NCI-H2227 treated with DMSO at 0.1 percent for 48 hours (cell line): ENCODE results near the gene FBXO24.
A peak's percentile ranks its signal among the peaks of the same experiment; 100 is the strongest.

Experiments used
- DNase-seq: peaks from one replicate; lab custom pipeline; 2025; lab: John Stamatoyannopoulos, UW

FBXO24 gene

DNA sequence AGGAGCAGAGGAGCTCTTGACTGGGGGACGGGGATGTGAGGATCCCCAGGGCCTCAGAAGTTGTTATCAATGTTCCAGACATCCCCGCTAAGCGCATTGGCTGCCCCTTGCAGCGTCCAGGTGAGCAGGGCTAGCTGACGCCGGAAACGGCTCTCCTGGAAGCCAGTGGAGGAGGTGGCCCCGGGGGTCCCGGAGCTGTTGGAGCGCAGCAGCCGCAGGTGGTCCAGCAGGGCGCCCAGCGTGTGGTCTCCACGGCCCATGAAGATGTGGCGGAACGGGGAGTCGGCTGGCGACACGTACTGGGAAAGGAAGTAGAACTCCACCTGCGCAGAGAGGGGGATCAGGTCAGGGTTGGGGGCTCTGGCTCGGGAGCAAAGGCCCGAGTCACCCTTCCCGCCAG, 34.7 kb downstream of the FBXO24 start:
- DNase-seq: no peak

DNA sequence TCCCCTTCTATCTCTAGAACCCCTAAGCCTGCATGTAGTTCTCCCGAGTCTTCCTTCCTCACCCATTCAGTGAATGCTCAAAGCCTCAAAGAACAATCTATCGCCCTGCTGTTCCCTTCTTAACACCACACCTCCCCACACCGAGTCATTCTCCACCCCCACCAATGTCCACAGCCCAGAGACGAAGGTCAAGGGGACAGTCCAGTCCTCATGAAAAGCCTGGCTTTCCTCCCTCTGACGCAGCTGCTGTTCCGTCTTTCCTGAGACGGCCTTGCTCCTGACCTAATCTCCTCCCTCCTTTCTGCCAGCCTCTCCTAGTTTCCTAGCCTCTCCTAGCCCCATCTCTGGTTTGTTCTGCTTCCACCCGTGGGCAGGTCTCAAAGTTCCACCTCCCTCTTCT, 35.4 kb downstream of the FBXO24 start:
- DNase-seq: no peak

DNA sequence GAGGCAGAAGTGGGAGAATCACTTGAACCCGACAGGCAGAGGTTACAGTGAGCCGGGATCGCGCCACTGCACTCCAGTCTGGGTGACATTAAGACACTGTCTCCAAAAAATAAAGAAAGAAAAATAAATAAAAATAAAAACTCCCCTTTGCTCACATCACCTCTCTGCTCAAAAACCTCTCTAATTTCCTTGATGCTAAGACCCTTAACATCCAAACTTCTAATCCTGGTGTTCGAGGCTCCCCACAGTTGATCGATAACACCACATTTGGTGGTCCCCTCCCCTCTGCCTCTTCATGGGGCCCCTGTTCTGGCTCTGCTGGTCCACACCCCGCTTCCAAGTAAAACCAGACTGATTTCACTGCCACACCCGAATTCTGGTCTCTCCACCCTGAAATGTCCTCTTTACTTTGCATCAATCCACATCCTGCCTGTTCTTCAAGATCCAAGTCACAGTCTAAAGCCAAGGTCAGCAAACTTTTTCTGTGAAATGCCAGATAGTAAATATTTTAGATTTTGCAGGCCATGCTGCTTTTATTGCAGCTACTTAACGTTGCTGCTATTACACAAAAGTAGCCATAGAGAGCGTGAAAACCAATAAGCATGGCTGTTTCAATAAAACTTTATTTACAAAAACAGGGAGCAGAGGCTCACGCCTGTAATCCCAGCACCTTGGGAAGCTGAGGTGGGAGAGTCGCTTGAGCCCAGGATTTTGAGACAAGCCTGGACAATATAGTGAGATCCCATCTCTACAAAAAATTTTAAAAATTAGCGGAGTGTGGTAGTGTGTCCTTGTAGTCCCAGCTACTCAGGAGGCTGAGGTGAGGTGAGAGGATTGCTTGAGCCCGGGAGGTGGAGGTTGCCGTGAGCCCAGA, 38.1 kb downstream of the FBXO24 start:
- DNase-seq: no peak

DNA sequence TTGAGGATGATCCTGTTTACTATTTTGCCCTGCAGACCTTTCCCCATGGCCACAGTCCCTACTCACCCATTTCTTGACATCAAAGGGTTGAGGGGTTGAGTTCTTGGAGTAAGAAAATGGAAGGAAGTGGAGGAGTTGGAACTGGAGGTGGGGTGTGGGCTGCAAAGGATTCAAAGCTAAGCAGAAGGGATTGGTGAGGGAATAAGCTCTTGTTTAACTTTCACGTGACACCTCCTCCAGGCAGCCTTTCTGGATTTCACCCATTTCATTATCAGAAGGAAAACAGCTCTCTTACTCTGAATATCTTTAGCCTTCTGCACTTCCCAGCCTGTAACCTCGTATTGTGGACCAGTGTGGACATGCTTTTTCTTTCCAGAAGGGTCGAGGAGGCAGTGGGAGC, 39.9 kb downstream of the FBXO24 start:
- DNase-seq: no peak

DNA sequence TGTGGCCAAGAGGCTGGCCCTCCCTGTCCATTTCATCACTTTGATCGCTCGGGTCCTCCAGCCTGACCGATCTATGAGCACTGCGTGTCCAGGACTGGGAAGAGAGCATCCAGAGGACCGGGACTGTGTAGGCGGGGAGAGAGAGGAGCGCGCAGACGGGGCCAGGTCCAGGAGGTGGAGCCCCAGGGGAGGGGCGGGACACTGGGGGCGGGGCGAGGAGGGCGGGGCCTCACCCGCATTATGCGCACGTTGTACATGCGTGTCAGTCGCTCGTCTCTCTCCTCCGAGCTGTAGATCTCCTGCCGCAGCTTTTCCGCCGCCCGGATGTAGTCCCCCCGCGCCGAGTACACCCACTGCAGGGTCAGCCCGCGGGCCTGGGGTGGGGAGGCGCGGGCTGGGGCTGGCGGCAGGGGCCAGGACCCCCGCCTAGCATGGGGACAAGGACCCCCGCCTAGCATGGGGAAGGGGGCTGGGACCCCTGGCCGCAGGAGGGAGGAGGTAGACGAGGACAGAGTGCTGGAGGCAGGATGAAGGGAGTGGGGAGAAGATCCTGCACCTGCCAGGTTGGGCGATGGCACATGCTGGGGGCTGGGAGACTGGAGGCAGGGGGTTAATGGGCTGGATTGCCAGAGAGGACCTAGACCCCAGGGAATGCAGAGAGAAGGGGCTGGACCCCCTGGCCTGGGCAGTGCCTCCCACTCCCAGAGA, 40.6 kb downstream of the FBXO24 start:
- DNase-seq: peak; percentile 90

DNA sequence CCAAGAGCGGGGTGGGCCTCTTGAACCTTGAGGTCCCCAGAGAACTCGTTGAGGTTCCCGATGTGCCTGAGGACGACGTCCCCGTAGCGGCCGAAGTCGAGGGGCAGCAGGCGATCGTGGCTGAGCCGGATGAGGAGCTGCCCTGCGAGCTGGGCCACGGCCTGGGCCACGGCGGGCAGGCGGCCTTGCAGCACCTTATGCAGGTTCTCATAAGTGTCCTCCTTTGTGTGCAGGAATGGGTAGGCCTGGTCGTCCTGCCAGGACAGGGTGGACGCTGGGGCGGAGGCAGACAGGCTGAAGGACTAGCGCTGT, 41.1 kb downstream of the FBXO24 start:
- no peak for DNase-seq

DNA sequence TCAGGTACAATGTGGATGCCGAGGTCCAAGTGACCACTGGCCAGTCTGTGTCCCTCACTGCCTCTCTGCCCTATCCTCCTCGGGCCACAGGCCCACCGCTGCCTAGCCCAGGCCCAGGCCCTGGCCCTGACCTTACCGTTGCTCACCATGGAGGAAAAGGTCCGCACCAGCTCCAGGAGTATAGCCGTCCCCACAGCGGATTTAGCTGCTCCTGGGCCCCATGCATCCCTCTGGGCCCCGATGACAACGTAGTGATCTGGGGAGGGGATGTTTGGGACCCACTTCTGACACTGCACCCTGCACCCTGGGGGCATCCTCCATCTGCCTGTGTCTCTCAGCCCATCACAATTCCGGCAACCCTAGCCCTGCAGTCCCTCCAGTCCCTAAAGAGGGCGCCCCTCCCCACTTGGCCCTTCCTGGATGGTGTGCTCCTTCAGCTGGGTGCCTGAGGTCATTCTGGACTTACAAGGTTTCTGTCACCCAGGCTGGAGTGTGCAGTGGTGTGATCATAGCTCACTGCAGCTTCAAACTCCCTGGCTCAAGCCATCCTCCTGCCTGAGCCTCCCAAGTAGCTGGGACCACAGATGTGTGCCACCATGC, 43.1 kb downstream of the FBXO24 start:
- DNase-seq: no peak

DNA sequence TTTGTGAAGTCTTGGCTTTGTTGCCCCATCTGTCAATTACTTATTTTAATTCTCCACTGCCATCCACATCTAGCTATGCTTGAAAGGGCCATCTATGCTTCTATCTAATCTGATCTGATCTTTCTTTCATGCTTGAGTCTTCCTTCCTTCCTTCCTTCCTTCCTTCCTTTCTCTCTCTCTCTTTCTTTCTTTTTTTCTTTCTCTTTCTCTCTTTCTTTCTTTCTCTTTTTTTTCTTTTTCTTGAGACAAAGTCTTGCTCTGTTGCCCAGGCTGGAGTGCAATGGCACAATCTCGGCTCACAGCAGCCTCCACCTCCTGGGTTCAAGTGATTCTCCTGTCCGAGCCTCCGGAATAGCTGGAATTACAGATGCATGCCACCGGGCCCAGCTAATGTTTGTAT, 43.9 kb downstream of the FBXO24 start:
- DNase-seq: no peak

DNA sequence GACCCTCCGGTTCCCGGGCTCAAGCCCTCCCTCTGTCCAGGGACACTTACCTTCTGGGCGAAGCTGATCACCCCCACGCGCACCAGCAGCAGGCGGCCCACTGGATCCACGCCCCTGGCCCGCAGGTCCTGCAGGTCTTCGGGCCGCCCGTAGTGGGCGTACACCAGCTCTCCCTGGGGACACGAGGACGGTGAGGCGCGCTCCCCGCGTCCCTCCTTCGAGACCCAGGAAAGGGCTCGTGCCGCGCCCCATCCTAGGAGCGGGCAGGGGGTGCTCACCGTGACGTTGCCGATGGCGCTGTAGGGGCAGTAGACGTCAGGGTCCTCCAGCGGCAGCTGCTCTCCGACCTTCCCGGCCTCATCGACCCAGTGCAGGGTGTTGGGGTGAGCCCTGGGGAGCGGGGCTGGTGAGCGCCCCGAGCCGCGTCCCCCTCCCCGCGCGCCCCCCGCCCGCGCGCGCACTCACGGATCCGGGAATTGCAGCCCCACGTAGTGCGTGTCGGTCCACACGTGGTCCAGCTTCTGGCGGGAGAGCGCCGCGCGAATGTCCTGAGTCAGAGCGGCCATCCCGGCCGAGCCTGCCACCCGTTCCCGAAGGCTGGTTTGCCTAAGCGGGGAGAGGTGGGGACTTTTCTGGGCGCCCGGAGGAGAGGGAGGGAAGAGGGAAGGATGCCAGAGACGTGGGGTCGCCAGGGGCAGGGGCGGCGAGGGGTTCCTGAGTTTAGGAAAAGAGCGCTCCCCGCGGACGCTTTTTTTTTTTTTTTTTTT, 47.0 kb downstream of the FBXO24 start:
- DNase-seq: no peak

DNA sequence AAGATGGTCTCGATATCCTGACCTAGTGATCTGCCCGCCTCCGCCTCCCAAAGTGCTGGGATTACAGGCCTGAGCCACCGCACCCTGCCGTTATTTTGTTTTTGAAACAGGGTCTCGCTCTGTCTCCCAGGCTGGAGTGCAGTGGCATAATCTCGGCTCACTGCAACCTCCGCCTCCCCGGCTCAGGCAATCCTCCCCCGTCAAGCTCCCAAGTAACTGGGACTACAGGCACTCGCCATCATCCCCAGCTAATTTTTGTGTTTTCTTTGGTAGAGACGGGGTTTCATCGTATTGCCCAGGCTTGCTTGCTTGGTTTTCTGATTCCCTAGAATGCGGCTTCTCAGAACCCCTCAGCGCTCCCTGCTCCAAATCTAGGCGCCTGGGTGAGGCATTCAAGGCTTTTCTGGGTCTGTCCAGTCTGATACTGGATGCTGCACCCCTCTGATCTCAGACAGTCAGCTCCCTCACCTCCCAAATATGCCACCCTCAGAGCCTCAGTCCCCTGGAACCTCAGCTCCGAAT, 53.9 kb downstream of the FBXO24 start:
- DNase-seq: no peak

DNA sequence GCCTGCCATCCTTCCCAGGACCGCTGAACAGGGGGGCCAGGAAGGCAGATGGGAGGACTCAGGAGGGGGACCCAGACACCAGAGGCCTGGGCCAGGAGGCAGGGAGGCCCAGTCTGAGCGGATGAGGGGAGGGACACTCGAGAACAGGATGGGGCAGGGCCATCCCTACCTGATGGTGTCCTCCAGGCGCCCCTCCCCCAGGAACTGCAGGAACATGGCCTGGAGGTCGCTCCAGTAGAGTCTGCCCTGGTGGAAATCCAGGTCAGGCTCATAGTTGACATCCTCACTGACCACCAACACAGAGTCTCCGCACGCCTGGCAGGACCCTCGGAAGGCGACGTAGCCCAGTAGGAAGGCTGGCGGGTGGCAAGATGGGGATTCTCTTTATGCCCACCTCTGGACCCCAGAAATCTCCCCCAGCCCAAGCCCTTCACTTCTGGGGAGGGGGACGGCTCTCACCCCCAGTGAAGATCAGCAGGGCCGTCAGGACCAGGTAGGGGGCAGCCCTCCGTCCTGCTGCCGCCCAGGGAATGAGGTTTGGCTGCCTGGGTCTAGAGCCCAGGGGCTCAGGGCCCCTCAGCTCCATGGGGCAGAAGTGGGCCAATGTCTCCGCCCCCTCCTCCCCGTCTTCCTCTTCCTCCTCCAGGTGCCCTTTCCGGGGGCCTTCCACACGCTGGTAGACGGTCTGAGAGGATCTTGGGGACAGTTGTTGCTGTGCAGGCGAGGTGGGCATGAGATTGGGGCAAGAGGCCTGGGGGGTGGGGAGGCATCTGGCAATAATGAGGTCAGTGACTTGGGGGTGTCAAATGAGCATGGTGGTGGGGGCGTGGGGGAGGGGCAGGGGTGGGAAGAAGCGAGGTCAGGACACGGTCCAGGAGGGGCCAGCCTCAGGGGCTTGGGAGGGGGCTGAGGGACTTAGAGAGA, 54.7 kb downstream of the FBXO24 start:
- DNase-seq: no peak

DNA sequence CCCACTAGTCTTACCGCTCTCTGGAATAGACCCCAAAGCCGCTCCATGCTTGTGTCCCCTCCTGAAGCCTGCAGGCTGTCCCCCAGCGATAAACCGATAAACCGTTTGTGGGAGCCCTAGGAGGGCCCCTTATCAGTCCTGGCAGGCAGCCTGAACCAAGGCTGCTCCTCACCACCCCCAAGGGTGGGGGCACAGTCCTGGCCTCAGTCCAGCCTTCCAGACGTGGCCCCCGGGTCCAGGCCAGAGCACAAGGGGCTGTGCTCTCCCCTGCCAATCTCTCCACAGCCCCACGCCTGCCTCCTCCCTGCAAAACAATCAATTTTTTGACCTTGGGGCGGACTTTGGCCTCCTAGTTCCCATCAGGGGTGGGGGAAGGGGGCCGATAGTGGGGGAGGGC, 55.3 kb downstream of the FBXO24 start, which contains the start of gene TFR2:
Gene TFR2 (minus strand): TSS at position 90 of the 397 bp plus-strand sequence. CDS start 43 bp downstream, at position 47.
- DNase-seq: no peak

DNA sequence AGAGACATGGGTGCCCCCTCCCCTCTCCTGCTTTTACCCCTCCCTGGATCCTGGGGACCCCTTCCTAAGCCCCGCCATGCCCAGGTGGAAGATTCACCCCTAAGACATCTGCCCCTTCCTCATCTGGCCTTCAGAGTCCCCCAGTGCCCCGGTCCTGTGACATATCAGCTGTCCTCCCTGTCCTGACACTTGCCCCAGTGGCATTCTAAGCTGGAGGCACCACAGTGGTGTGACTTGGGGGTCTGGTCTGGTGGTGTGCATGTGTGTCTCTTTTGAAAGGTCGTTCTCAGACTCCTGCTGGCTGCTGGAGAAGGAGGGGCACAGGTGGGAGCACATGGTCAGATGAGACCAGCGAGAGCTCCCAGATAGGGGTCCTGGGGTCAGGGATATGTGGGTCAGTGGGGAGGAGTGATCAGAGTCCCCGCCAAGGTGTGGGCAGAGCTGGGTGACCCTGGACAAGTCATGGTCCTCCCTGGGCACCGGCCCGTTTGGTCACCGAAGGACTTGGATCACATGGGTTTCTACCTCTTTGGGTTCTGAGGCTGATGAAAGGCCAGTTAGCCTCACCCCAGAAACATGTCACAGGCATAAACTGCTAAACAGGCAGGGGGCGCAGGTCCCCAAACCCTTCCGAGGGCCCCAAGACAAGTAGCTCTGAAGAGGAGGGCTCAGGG, 55.9 kb downstream of the FBXO24 start:
- DNase-seq: no peak

DNA sequence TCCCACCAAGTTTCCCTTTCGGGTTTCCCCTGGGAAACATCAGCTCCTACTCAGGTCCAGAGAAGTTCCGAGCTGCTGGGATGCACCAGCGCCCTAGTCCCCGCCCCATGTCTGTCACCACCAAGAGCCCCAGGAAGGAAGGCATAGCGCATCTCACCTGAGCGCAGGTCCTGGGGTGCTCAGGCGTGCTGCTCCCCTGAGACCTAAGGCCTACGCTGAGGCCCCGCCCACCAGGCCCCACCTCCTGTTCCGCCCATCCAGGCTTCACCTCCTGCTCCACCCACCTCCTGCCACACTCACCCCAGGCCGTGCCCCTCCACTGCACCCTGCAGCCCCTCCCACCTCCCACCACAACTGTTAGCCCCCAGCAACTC, 56.4 kb downstream of the FBXO24 start:
- no peak for DNase-seq

DNA sequence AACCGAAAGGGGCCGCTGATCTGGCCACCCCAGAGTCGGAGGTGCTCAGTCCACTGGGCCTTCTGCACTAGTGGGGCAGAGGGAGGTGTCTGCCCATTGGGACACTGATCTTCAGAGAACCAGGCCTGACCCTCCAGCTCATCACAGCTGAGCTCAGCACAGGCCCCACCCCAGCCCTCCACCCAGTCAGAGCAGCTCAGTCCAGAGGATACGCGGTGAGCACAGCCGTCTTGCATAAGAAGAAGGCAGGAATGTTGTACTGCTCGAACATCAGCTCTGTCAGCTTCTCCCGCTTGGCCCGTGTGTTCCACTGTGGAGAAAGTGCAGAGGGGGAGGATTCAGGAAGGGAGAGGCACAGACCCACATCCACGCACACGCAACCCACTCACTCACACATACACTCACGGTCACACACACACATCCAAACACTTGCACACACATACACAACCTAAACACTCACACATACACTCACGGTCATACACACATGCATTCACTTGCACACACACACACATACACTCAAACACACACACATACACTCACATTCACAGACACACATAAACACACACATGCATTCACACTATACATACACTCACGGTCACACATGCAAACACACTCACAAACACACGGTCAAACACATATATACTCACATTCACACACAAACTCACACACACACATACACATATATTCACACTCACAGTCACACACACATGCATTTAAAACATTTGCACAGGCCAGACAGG, 63.9 kb downstream of the FBXO24 start:
- no peak for DNase-seq
